GM23338 (cell line): ENCODE data around the gene TTC22. TPM values are rescaled to one million over a fixed set of nuclear protein-coding genes. Genes with fewer than 3 reads are reported as not detected.

ENCODE experiments used
- ATAC-seq: fragments of 200-7000 bp; cut with Tn5 transposase; 3 replicates; pipeline ENCODE4 v1.9.1; 2020
- DNase-seq: peaks from one replicate; pipeline ENCODE4 v3.0.0-alpha.2; 2015; ENCODE audit warnings: low spot score
- H2AFZ ChIP-seq: fragments of 200-600 bp; sonication (generic); 2 replicates; pipeline ENCODE4 v1.8.0; 2016; ENCODE audit warnings: antibody characterized with exemption, mild to moderate bottlenecking, moderate library complexity
- H3F3A ChIP-seq: fragments of 200-600 bp; sonication (generic); replicated peaks from 2 replicates; pipeline ENCODE4 v1.8.0; 2017; ENCODE audit warnings: antibody characterized with exemption, mixed run types, low read depth
- H3K27ac ChIP-seq: fragments of 200-600 bp; sonication (generic); 2 replicates; pipeline ENCODE4 v1.6.1; 2016; ENCODE audit warnings: low read depth
- H3K27me3 ChIP-seq: fragments of 200-600 bp; sonication (generic); 2 replicates; pipeline ENCODE4 v1.8.0; 2016; ENCODE audit warnings: mild to moderate bottlenecking, mixed run types, moderate library complexity; ENCODE audit not compliant: insufficient read depth
- H3K36me3 ChIP-seq: fragments of 200-600 bp; sonication (generic); 2 replicates; pipeline ENCODE4 v1.8.0; 2016; ENCODE audit warnings: mild to moderate bottlenecking; ENCODE audit not compliant: insufficient read depth
- H3K4me1 ChIP-seq: fragments of 200-600 bp; sonication (generic); 2 replicates; pipeline ENCODE4 v1.8.0; 2016; ENCODE audit warnings: mild to moderate bottlenecking, moderate library complexity; ENCODE audit not compliant: insufficient read depth
- H3K4me2 ChIP-seq: fragments of 200-600 bp; sonication (generic); 2 replicates; pipeline ENCODE4 v1.7.1; 2017; ENCODE audit warnings: mixed run types
- H3K4me3 ChIP-seq: fragments of 200-600 bp; sonication (generic); 2 replicates; pipeline ENCODE4 v1.6.1; 2016; ENCODE audit warnings: mixed run types
- H3K79me2 ChIP-seq: fragments of 200-600 bp; sonication (generic); replicated peaks from 2 replicates; pipeline ENCODE4 v1.8.0; 2017; ENCODE audit warnings: mild to moderate bottlenecking; ENCODE audit not compliant: insufficient read depth
- H3K9me2 ChIP-seq: fragments of 200-600 bp; sonication (generic); 2 replicates; pipeline ENCODE4 v1.8.0; 2017; ENCODE audit not compliant: insufficient read depth
- H4K20me1 ChIP-seq: fragments of 200-600 bp; sonication (generic); replicated peaks from 2 replicates; pipeline ENCODE4 v1.8.0; 2017; ENCODE audit warnings: mild to moderate bottlenecking; ENCODE audit not compliant: insufficient read depth
- H3K27ac Mint-ChIP-seq: 2 replicates; pipeline ENCODE4 v1.8.0; 2020; ENCODE audit warnings: inconsistent platforms, mild to moderate bottlenecking, moderate library complexity, mixed read lengths
- H3K27me3 Mint-ChIP-seq: 3 replicates; pipeline ENCODE4 v1.8.0; 2022; ENCODE audit warnings: low read depth, mild to moderate bottlenecking, moderate library complexity, mixed read lengths, inconsistent platforms; ENCODE audit not compliant: insufficient read depth, poor library complexity
- H3K36me3 Mint-ChIP-seq: 3 replicates; pipeline ENCODE4 v1.8.0; 2021; ENCODE audit warnings: low read depth, mild to moderate bottlenecking, inconsistent platforms, moderate library complexity, mixed read lengths
- H3K4me1 Mint-ChIP-seq: 3 replicates; pipeline ENCODE4 v1.8.0; 2020; ENCODE audit warnings: mild to moderate bottlenecking, inconsistent platforms, mixed read lengths
- H3K4me3 Mint-ChIP-seq: 3 replicates; pipeline ENCODE4 v1.8.0; 2021; ENCODE audit warnings: moderate library complexity, mild to moderate bottlenecking, inconsistent platforms, mixed read lengths
- H3K9me3 Mint-ChIP-seq: 3 replicates; pipeline ENCODE4 v1.8.0; 2020; ENCODE audit warnings: moderate library complexity, mild to moderate bottlenecking, inconsistent platforms, mixed read lengths
- CTCF ChIP-seq, 2 experiments: fragments of 200-600 bp in 1 of 2; sonication (generic) in 1 of 2; conservative IDR thresholded peaks; 2 replicates each; pipeline versions ENCODE4 v1.5.1 to v1.6.1; 2016 to 2017; ENCODE audit warnings: antibody characterized with exemption in 2 of 2, low read depth in 2 of 2, mild to moderate bottlenecking in 2 of 2, moderate library complexity in 1 of 2
- EZH2 ChIP-seq: fragments of 200-600 bp; sonication (generic); IDR thresholded peaks from one replicate; pipeline ENCODE4 v1.8.0; 2017; ENCODE audit warnings: antibody characterized with exemption, mild to moderate bottlenecking, low read depth; ENCODE audit not compliant: unreplicated experiment
- EZH2phosphoT487 ChIP-seq: fragments of 200-600 bp; sonication (generic); IDR thresholded peaks from one replicate; pipeline ENCODE4 v1.8.1; 2018; ENCODE audit warnings: antibody characterized with exemption; ENCODE audit not compliant: unreplicated experiment
- JUNB ChIP-seq: IDR thresholded peaks from one replicate; pipeline ENCODE4 v1.6.1; 2016; ENCODE audit warnings: antibody characterized with exemption; ENCODE audit not compliant: unreplicated experiment
- NANOG ChIP-seq: IDR thresholded peaks from 2 replicates; pipeline ENCODE4 v1.6.1; 2016; ENCODE audit warnings: antibody characterized with exemption, borderline replicate concordance
- POLR2AphosphoS5 ChIP-seq: IDR thresholded peaks from 2 replicates; pipeline ENCODE4 v1.6.1; 2016; ENCODE audit warnings: antibody characterized with exemption, low read depth
- STAT1 ChIP-seq: IDR thresholded peaks from one replicate; pipeline ENCODE4 v1.6.1; 2016; ENCODE audit warnings: antibody characterized with exemption; ENCODE audit not compliant: unreplicated experiment
- ZNF114 ChIP-seq: fragments of 250-450 bp; sonication (Bioruptor Pico); IDR thresholded peaks from 2 replicates; pipeline ENCODE4 v1.5.0; 2020; ENCODE audit warnings: mild to moderate bottlenecking, moderate library complexity
- ZNF331 ChIP-seq: fragments of 250-450 bp; sonication (Bioruptor Pico); IDR thresholded peaks from 2 replicates; pipeline ENCODE4 v1.5.0; 2020; ENCODE audit warnings: low read depth, mild to moderate bottlenecking, moderate library complexity
- polyA plus RNA-seq: library from polyadenylated mRNA; unstranded; fragments of >200 nt; fragmentation: Nextera tagmentation; extraction: Ambion mirVana; gene quantifications from 2 replicates; pipeline ENCODE4 v1.2.1, GENCODE V29; 2016
- total RNA-seq: library from RNA; depleted of rRNA; stranded (reverse); fragments of >200 nt; shearing (Covaris generic); gene quantifications from 2 replicates; pipeline ENCODE4 v1.2.3, GENCODE V29; 2014
- TF ChIP-seq, protein P1 (sequence below): fragments of 250-450 bp; sonication (Bioruptor Pico); IDR thresholded peaks from 2 replicates; pipeline ENCODE4 v1.5.0; 2020; ENCODE audit warnings: mild to moderate bottlenecking, moderate library complexity
- TF ChIP-seq, protein P2 (sequence below): IDR thresholded peaks from one replicate; pipeline ENCODE4 v1.6.1; 2018; ENCODE audit warnings: antibody characterized with exemption; ENCODE audit not compliant: unreplicated experiment

Gene TTC22
- total and polyA plus RNA-seq, 2 experiments from 2014 or later, result 1.2 to 2.5 TPM

GRCh38 chr1:54826226-54826816, 25.2 kb upstream of the TTC22 start:
- peaks cover 4% of the 10 kb centered on the region for H3K27me3 Mint-ChIP-seq
- H3K36me3 ChIP-seq, result no peaks in the 10 kb centered on the region; the same call in 1 of the 2 replicates
- no peak overlapping the region for H3K27ac Mint-ChIP-seq
- no peaks in the 10 kb centered on the region for H3K9me2 ChIP-seq
- ATAC-seq (no peak), DNase-seq (no peak)
- H3K27ac ChIP-seq, result no peak overlapping the region
- H2AFZ ChIP-seq, result no peak overlapping the region
- H3K4me1 Mint-ChIP-seq, result no peaks in the 10 kb centered on the region
- TF ChIP-seq EZH2 (no peak), ZNF331 (CRISPR knock-in tag) (no peak), JUNB (no peak), POLR2AphosphoS5 (no peak), NANOG (no peak), STAT1 (no peak), ZNF114 (CRISPR knock-in tag) (no peak), EZH2phosphoT487 (no peak), CTCF (conservative IDR thresholded peaks at IDR 0.05; ENCODE audit: low read depth in 2 of 2) (no peak)
- TF ChIP-seq, protein P1, sequence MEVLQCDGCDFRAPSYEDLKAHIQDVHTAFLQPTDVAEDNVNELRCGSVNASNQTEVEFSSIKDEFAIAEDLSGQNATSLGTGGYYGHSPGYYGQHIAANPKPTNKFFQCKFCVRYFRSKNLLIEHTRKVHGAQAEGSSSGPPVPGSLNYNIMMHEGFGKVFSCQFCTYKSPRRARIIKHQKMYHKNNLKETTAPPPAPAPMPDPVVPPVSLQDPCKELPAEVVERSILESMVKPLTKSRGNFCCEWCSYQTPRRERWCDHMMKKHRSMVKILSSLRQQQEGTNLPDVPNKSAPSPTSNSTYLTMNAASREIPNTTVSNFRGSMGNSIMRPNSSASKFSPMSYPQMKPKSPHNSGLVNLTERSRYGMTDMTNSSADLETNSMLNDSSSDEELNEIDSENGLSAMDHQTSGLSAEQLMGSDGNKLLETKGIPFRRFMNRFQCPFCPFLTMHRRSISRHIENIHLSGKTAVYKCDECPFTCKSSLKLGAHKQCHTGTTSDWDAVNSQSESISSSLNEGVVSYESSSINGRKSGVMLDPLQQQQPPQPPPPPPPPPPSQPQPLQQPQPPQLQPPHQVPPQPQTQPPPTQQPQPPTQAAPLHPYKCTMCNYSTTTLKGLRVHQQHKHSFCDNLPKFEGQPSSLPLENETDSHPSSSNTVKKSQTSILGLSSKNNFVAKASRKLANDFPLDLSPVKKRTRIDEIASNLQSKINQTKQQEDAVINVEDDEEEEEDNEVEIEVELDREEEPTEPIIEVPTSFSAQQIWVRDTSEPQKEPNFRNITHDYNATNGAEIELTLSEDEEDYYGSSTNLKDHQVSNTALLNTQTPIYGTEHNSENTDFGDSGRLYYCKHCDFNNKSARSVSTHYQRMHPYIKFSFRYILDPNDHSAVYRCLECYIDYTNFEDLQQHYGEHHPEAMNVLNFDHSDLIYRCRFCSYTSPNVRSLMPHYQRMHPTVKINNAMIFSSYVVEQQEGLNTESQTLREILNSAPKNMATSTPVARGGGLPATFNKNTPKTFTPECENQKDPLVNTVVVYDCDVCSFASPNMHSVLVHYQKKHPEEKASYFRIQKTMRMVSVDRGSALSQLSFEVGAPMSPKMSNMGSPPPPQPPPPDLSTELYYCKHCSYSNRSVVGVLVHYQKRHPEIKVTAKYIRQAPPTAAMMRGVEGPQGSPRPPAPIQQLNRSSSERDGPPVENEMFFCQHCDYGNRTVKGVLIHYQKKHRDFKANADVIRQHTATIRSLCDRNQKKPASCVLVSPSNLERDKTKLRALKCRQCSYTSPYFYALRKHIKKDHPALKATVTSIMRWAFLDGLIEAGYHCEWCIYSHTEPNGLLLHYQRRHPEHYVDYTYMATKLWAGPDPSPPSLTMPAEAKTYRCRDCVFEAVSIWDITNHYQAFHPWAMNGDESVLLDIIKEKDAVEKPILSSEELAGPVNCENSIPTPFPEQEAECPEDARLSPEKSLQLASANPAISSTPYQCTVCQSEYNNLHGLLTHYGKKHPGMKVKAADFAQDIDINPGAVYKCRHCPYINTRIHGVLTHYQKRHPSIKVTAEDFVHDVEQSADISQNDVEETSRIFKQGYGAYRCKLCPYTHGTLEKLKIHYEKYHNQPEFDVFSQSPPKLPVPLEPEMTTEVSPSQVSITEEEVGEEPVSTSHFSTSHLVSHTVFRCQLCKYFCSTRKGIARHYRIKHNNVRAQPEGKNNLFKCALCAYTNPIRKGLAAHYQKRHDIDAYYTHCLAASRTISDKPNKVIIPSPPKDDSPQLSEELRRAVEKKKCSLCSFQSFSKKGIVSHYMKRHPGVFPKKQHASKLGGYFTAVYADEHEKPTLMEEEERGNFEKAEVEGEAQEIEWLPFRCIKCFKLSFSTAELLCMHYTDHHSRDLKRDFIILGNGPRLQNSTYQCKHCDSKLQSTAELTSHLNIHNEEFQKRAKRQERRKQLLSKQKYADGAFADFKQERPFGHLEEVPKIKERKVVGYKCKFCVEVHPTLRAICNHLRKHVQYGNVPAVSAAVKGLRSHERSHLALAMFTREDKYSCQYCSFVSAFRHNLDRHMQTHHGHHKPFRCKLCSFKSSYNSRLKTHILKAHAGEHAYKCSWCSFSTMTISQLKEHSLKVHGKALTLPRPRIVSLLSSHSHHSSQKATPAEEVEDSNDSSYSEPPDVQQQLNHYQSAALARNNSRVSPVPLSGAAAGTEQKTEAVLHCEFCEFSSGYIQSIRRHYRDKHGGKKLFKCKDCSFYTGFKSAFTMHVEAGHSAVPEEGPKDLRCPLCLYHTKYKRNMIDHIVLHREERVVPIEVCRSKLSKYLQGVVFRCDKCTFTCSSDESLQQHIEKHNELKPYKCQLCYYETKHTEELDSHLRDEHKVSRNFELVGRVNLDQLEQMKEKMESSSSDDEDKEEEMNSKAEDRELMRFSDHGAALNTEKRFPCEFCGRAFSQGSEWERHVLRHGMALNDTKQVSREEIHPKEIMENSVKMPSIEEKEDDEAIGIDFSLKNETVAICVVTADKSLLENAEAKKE (CRISPR knock-in tag), result no peak
- TF ChIP-seq, protein P2, sequence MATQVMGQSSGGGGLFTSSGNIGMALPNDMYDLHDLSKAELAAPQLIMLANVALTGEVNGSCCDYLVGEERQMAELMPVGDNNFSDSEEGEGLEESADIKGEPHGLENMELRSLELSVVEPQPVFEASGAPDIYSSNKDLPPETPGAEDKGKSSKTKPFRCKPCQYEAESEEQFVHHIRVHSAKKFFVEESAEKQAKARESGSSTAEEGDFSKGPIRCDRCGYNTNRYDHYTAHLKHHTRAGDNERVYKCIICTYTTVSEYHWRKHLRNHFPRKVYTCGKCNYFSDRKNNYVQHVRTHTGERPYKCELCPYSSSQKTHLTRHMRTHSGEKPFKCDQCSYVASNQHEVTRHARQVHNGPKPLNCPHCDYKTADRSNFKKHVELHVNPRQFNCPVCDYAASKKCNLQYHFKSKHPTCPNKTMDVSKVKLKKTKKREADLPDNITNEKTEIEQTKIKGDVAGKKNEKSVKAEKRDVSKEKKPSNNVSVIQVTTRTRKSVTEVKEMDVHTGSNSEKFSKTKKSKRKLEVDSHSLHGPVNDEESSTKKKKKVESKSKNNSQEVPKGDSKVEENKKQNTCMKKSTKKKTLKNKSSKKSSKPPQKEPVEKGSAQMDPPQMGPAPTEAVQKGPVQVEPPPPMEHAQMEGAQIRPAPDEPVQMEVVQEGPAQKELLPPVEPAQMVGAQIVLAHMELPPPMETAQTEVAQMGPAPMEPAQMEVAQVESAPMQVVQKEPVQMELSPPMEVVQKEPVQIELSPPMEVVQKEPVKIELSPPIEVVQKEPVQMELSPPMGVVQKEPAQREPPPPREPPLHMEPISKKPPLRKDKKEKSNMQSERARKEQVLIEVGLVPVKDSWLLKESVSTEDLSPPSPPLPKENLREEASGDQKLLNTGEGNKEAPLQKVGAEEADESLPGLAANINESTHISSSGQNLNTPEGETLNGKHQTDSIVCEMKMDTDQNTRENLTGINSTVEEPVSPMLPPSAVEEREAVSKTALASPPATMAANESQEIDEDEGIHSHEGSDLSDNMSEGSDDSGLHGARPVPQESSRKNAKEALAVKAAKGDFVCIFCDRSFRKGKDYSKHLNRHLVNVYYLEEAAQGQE, result no peak
- H3K4me2 ChIP-seq, result no peak overlapping the region
- no peaks in the 10 kb centered on the region for H3K4me1 ChIP-seq
- no peaks in the 10 kb centered on the region for H3K79me2 ChIP-seq
- H4K20me1 ChIP-seq, result no peaks in the 10 kb centered on the region
- no peak overlapping the region for H3K4me3 Mint-ChIP-seq
- H3K4me3 ChIP-seq, result no peak overlapping the region
- H3K9me3 Mint-ChIP-seq, result peaks cover 43% of the 10 kb centered on the region; the same call in 2 of the 3 replicates
- H3K27me3 ChIP-seq, result no peaks in the 10 kb centered on the region
- no peaks in the 10 kb centered on the region for H3F3A ChIP-seq
- H3K36me3 Mint-ChIP-seq, result 0 out of 3 replicates have a peak, but pooled peaks cover 4% of the 10 kb centered on the region
